Measurements from ENCODE around the gene LRRTM1.

The LRRTM1 gene

DNA sequence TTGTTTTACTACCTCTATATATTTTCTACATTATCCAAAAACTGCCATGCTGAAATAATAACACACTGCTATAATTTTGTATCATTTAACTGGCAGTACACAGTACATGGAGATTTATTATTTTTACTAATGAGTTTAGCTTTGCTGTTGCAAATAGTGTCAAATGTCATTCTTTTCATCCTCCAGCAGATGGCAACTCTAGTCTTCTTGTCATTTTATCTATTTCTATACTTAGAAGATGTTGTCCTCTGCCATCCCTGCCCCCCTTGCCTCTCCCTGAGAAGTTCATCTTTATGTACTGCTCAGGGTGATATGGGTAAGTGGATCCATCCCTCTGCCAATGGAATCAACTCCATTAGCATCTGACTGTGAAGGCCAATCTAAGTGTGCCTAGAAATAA, 21.7 kb upstream of the LRRTM1 start:
- no peak overlapping the region for H3K27ac ChIP-seq (ENCODE audit: low read depth, low read length)
- no peak overlapping the region for H3K9ac ChIP-seq (ENCODE audit: low read length)
- no peaks in the 10 kb centered on the region for H3K36me3 ChIP-seq (ENCODE audit: control insufficient read depth, insufficient read depth, low read length)
- no peaks in the 10 kb centered on the region for H3K27me3 ChIP-seq (ENCODE audit: control insufficient read depth, insufficient read depth, low read length)
- H3K4me1 ChIP-seq (ENCODE audit: control insufficient read depth, insufficient read depth, low read length), result no peaks in the 10 kb centered on the region
- no peak overlapping the region for H3K4me3 ChIP-seq (ENCODE audit: low read length)

DNA sequence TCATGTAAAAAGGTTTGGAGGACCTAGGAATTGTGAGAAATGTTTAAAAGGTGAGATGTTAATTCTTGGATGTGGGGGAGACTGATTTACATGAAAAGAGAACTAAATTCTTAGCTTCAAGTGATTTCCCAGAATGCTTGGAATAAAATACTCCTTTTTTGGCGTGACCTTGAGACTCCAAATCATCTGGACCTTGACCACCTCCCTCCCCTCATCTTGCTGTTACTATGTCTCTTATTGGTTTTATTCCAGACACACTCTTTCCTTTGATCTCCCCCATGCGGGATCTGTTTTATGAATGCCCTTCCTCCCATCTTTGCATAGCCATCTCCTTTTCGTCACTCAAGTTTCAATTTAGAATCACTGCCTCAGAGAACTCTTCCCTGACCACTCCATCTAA, 20.0 kb upstream of the LRRTM1 start:
- Histone ChIP-seq H3K4me1 (ENCODE audit: control insufficient read depth, insufficient read depth, low read length) (no peaks in the 10 kb centered on the region), H3K4me3 (ENCODE audit: low read length) (no peak overlapping the region), H3K27me3 (ENCODE audit: control insufficient read depth, insufficient read depth, low read length) (no peaks in the 10 kb centered on the region), H3K27ac (ENCODE audit: low read depth, low read length) (no peak overlapping the region), H3K9ac (ENCODE audit: low read length) (no peak overlapping the region), H3K36me3 (ENCODE audit: control insufficient read depth, insufficient read depth, low read length) (no peaks in the 10 kb centered on the region)

- Histone ChIP-seq H3K9ac (ENCODE audit: low read length) (no peak overlapping the region), H3K4me3 (ENCODE audit: low read length) (no peak overlapping the region), H3K27ac (ENCODE audit: low read depth, low read length) (no peak overlapping the region), H3K36me3 (ENCODE audit: control insufficient read depth, insufficient read depth, low read length) (no peaks in the 10 kb centered on the region), H3K4me1 (ENCODE audit: control insufficient read depth, insufficient read depth, low read length) (no peaks in the 10 kb centered on the region), H3K27me3 (ENCODE audit: control insufficient read depth, insufficient read depth, low read length) (no peaks in the 10 kb centered on the region)
Observed at GRCh38 chr2:80323610-80324009, 19.1 kb upstream of the LRRTM1 start.

DNA sequence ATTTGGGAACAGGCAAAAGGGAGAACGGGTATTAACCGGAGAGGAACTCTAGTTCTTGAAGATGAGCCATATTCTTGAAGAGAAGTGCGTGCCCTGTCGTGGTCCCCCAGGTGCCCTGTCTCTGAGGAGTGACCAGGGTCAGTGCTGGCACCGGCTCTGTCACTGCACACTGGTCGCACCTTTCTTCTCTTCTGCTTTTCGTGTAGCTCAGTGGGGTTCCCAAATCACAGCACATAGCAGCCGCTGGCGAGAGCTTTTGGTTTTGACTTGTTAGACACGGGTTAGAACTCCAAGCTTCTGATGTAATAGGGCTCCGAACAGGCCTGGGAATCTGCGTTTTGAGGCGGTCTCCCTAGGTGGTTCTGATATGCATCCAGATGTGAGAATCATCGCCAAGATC, 18.4 kb upstream of the LRRTM1 start:
- Histone ChIP-seq H3K9ac (ENCODE audit: low read length) (no peak overlapping the region), H3K27ac (ENCODE audit: low read depth, low read length) (no peak overlapping the region), H3K36me3 (ENCODE audit: control insufficient read depth, insufficient read depth, low read length) (no peaks in the 10 kb centered on the region)

DNA sequence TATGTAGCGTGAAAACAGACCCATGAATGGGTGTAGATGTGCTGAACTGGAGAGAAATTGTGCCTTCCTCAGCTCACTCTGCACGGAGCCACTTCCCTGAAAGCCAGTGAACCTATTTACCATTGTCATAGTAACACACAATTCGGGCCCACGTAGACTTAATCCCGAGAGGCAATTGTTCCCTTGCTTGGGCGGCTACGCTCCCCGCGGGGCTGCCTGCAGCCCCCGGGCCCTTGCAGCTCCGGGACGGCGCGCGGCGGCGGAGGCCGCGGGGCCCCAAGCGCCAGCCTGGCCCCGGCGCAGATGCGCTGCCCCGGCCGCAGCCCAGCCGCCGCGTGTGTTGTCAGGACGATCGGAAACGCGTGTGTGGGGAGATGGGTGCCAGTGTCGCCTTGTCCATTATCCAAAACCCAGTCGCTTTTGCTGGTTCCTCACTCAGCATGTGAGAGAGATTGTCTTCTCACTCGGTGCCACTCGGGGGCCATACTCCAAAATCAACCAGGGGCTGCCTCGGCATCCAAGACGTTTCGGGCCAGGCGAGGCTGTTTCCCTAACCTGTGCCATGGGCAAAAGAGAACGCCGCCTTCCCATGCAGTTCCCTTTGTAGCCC, 17.9 kb upstream of the LRRTM1 start:
- Histone ChIP-seq H3K27me3 (ENCODE audit: control insufficient read depth, insufficient read depth, low read length) (no peaks in the 10 kb centered on the region), H3K4me1 (ENCODE audit: control insufficient read depth, insufficient read depth, low read length) (no peaks in the 10 kb centered on the region), H3K4me3 (ENCODE audit: low read length) (no peak overlapping the region), H3K27ac (ENCODE audit: low read depth, low read length) (no peak overlapping the region), H3K36me3 (ENCODE audit: control insufficient read depth, insufficient read depth, low read length) (no peaks in the 10 kb centered on the region), H3K9ac (ENCODE audit: low read length) (no peak overlapping the region)

More for the DNA sequence above, 18.4 kb upstream of the LRRTM1 start:
- H3K4me1 ChIP-seq (ENCODE audit: control insufficient read depth, insufficient read depth, low read length), result no peaks in the 10 kb centered on the region
- H3K4me3 ChIP-seq (ENCODE audit: low read length), result no peak overlapping the region
- no peaks in the 10 kb centered on the region for H3K27me3 ChIP-seq (ENCODE audit: control insufficient read depth, insufficient read depth, low read length)

- Histone ChIP-seq H3K4me1 (ENCODE audit: control insufficient read depth, insufficient read depth, low read length) (no peaks in the 10 kb centered on the region), H3K36me3 (ENCODE audit: control insufficient read depth, insufficient read depth, low read length) (no peaks in the 10 kb centered on the region), H3K9ac (ENCODE audit: low read length) (no peak overlapping the region), H3K27me3 (ENCODE audit: control insufficient read depth, insufficient read depth, low read length) (no peaks in the 10 kb centered on the region), H3K27ac (ENCODE audit: low read depth, low read length) (no peak overlapping the region), H3K4me3 (ENCODE audit: low read length) (no peak overlapping the region)
Observed at GRCh38 chr2:80312282-80312839, 7.8 kb upstream of the LRRTM1 start.

DNA sequence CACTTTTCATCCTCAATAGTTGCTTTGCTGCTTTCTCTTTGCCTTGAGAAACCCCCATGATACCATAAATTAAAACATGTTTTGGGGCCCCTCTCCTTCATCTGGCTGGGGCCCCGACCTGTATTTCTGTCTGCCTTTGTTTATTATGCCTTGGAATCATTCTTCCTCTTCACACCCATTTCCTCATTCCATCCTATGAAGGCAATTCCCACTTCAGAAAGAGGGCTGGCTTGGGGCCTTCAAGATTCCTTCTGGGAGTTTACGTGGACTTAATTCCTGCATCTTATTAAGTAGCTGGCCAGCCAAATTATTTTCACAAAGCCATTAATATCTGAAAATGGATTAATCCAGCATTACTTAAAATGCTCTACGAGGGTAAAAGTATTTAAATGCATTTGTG, 6.8 kb upstream of the LRRTM1 start:
- H3K27ac ChIP-seq (ENCODE audit: low read depth, low read length), result no peak overlapping the region
- no peaks in the 10 kb centered on the region for H3K27me3 ChIP-seq (ENCODE audit: control insufficient read depth, insufficient read depth, low read length)
- H3K36me3 ChIP-seq (ENCODE audit: control insufficient read depth, insufficient read depth, low read length), result no peaks in the 10 kb centered on the region
- no peak overlapping the region for H3K9ac ChIP-seq (ENCODE audit: low read length)
- H3K4me3 ChIP-seq (ENCODE audit: low read length), result no peak overlapping the region
- H3K4me1 ChIP-seq (ENCODE audit: control insufficient read depth, insufficient read depth, low read length), result no peaks in the 10 kb centered on the region

GRCh38 chr2:80303006-80303908, 1.3 kb downstream of the LRRTM1 start:
- Histone ChIP-seq H3K4me1 (ENCODE audit: control insufficient read depth, insufficient read depth, low read length) (peaks cover 4% of the 10 kb centered on the region), H3K27me3 (ENCODE audit: control insufficient read depth, insufficient read depth, low read length) (peaks cover 9% of the 10 kb centered on the region), H3K36me3 (ENCODE audit: control insufficient read depth, insufficient read depth, low read length) (no peaks in the 10 kb centered on the region), H3K27ac (ENCODE audit: low read depth, low read length) (no peak overlapping the region), H3K9ac (ENCODE audit: low read length) (no peak overlapping the region), H3K4me3 (ENCODE audit: low read length) (peak overlapping the region; percentile 22)

- Histone ChIP-seq H3K9ac (ENCODE audit: low read length) (no peak overlapping the region), H3K27ac (ENCODE audit: low read depth, low read length) (no peak overlapping the region), H3K36me3 (ENCODE audit: control insufficient read depth, insufficient read depth, low read length) (no peaks in the 10 kb centered on the region), H3K4me1 (ENCODE audit: control insufficient read depth, insufficient read depth, low read length) (peaks cover 4% of the 10 kb centered on the region), H3K4me3 (ENCODE audit: low read length) (peak overlapping the region; percentile 22), H3K27me3 (ENCODE audit: control insufficient read depth, insufficient read depth, low read length) (peaks cover 9% of the 10 kb centered on the region)
Observed at GRCh38 chr2:80302314-80303005, 2.1 kb downstream of the LRRTM1 start.

DNA sequence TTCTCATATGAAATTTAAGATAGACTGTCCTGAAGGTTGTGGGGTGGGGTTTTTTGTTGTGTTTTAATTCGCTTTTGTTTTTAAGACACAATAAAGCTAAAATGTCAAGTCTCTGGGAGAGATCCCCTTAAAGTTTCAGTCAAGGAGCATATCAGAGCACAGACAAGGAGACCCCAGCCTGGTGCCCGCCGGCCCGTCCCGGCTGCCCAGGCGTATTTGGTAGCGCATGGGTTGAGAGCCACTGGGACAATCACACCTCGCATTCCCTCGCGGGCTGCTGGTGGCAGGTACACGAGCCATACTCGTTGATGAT, 2.6 kb downstream of the LRRTM1 start:
- no peaks in the 10 kb centered on the region for H3K36me3 ChIP-seq (ENCODE audit: control insufficient read depth, insufficient read depth, low read length)
- H3K27me3 ChIP-seq (ENCODE audit: control insufficient read depth, insufficient read depth, low read length), result peaks cover 9% of the 10 kb centered on the region
- H3K27ac ChIP-seq (ENCODE audit: low read depth, low read length), result no peak overlapping the region
- H3K4me1 ChIP-seq (ENCODE audit: control insufficient read depth, insufficient read depth, low read length), result peaks cover 4% of the 10 kb centered on the region
- H3K4me3 ChIP-seq (ENCODE audit: low read length), result peak overlapping the region; percentile 22
- no peak overlapping the region for H3K9ac ChIP-seq (ENCODE audit: low read length)

- no peaks in the 10 kb centered on the region for H3K36me3 ChIP-seq (ENCODE audit: control insufficient read depth, insufficient read depth, low read length)
- H3K4me1 ChIP-seq (ENCODE audit: control insufficient read depth, insufficient read depth, low read length), result peaks cover 4% of the 10 kb centered on the region
- H3K9ac ChIP-seq (ENCODE audit: low read length), result no peak overlapping the region
- H3K4me3 ChIP-seq (ENCODE audit: low read length), result no peak overlapping the region
- H3K27ac ChIP-seq (ENCODE audit: low read depth, low read length), result no peak overlapping the region
- H3K27me3 ChIP-seq (ENCODE audit: control insufficient read depth, insufficient read depth, low read length), result peaks cover 9% of the 10 kb centered on the region
Observed at GRCh38 chr2:80300954-80301353, 3.6 kb downstream of the LRRTM1 start.

- Histone ChIP-seq H3K9ac (ENCODE audit: low read length) (no peak overlapping the region), H3K27ac (ENCODE audit: low read depth, low read length) (no peak overlapping the region), H3K4me3 (ENCODE audit: low read length) (no peak overlapping the region)
Observed at GRCh38 chr2:80300346-80300745, 4.2 kb downstream of the LRRTM1 start.

More at GRCh38 chr2:80300346-80300745, 4.2 kb downstream of the LRRTM1 start:
- peaks cover 6% of the 10 kb centered on the region for H3K27me3 ChIP-seq (ENCODE audit: control insufficient read depth, insufficient read depth, low read length)
- peaks cover 4% of the 10 kb centered on the region for H3K4me1 ChIP-seq (ENCODE audit: control insufficient read depth, insufficient read depth, low read length)
- H3K36me3 ChIP-seq (ENCODE audit: control insufficient read depth, insufficient read depth, low read length), result no peaks in the 10 kb centered on the region
